Measurements from ENCODE around the gene UBQLN4.

Gene UBQLN4

DNA sequence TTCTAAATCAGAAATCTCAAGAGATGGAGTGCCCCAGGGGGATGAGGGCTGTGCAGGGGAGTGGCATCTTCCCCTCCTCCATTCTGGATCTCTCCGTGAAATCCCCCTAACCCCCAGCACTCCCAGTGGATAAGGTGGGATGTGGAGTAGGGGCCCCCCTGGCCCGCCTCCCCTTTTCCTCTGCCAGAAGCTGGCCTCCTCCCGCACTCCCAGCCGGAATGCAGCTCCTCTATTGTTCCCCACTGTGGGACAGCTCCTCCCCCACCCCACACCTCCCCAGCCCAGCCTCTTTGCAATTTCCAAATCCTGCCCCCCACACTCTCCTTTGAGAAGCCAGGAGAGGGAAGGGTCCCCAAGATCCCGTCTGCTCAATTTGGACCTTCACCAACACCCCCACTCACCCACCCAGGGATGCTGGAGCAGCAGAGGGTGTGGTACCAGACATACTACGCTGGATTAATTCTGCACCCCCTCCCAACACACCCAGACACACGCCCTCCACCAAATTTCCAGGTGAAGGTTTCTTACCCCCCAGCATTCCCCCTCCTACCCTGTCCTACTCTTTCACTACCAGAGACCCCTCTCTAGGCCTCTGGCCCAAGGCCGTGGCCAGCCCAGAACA lies 26.8 kb upstream of the UBQLN4 start:
- Histone ChIP-seq H3K27ac (ENCODE audit: low read length) (no peak overlapping the region), H3K4me3 (ENCODE audit: low read length in 2 of 2) (no peak overlapping the region), H3K36me3 (ENCODE audit: control insufficient read depth in 2 of 2, insufficient read depth in 2 of 2, low read length in 2 of 2) (no peaks in the 10 kb centered on the region), H3K4me1 (ENCODE audit: control insufficient read depth, insufficient read depth, low read length) (peaks cover 29% of the 10 kb centered on the region), H3K9ac (ENCODE audit: low read length in 2 of 2) (no peak overlapping the region), H3K9me3 (ENCODE audit: control insufficient read depth in 2 of 2, low read length in 2 of 2) (no peaks in the 10 kb centered on the region), H3K27me3 (ENCODE audit: control insufficient read depth in 1 of 2, insufficient read depth in 2 of 2, low read length in 2 of 2) (no peaks in the 10 kb centered on the region)

DNA sequence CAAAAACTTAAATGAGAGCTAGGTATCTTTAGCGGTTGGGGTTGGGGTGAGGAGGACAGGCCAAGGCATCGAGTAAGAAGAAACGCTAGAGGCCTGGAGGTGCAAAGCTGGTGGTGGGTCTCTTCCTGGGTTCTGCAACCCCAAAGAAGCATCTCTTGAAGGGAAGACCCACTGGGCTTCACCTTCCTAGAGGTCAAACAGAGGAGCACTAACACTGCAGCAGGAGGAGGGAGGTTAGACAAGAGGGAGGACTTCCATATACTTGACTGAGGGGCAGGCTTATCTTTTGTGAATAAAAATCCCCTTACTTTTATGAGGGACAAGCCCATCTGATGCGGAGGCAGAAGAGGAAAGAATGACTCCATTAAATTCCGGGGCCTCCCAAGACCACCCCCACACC lies 26.2 kb upstream of the UBQLN4 start:
- no peak overlapping the region for H3K4me3 ChIP-seq (ENCODE audit: low read length in 2 of 2)
- no peak overlapping the region for H3K27ac ChIP-seq (ENCODE audit: low read length)
- no peaks in the 10 kb centered on the region for H3K27me3 ChIP-seq (ENCODE audit: control insufficient read depth in 1 of 2, insufficient read depth in 2 of 2, low read length in 2 of 2)
- no peaks in the 10 kb centered on the region for H3K9me3 ChIP-seq (ENCODE audit: control insufficient read depth in 2 of 2, low read length in 2 of 2)
- peaks cover 29% of the 10 kb centered on the region for H3K4me1 ChIP-seq (ENCODE audit: control insufficient read depth, insufficient read depth, low read length)
- no peak overlapping the region for H3K9ac ChIP-seq (ENCODE audit: low read length in 2 of 2)
- H3K36me3 ChIP-seq (ENCODE audit: control insufficient read depth in 2 of 2, insufficient read depth in 2 of 2, low read length in 2 of 2): no peaks in the 10 kb centered on the region

DNA sequence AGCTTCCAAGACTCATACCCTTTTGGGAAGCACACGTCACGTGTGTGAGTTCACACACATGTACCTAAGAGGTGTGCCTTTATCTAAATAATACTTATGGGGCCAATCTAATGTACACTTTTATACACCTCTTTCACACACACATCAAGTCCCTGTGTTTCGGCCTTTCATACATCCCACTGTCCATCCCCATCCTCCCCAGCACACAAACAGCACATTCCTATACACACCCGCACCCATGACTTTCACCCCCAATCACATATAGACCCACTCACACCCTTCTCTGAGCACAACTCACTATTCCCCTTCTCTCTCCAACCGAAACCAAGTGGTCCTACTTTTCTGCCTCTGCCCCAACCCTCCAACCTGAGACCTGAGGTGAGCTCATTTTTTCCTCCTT lies 25.1 kb upstream of the UBQLN4 start:
- H3K36me3 ChIP-seq (ENCODE audit: control insufficient read depth in 2 of 2, insufficient read depth in 2 of 2, low read length in 2 of 2): no peaks in the 10 kb centered on the region
- H3K9ac ChIP-seq (ENCODE audit: low read length in 2 of 2): no peak overlapping the region
- H3K9me3 ChIP-seq (ENCODE audit: control insufficient read depth in 2 of 2, low read length in 2 of 2): no peaks in the 10 kb centered on the region
- peaks cover 26% of the 10 kb centered on the region for H3K4me1 ChIP-seq (ENCODE audit: control insufficient read depth, insufficient read depth, low read length)
- H3K27me3 ChIP-seq (ENCODE audit: control insufficient read depth in 1 of 2, insufficient read depth in 2 of 2, low read length in 2 of 2): no peaks in the 10 kb centered on the region
- no peak overlapping the region for H3K27ac ChIP-seq (ENCODE audit: low read length)
- no peak overlapping the region for H3K4me3 ChIP-seq (ENCODE audit: low read length in 2 of 2)

DNA sequence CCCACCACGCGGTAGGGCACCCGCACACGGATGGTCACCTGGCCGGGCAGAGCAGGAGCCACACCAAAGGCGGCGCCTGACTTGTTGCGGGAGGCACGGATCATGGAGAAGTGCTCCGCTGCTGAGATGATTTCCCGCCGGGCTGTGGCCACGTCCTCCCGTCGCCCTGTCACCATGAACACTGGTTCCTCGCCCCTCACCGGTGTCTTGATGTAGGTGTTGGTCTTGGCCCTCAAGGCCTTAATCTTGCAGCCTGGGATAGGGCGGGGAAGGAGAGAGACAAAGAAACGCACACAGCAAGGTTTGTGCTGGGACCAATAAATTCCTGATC lies 23.8 kb upstream of the UBQLN4 start:
- Histone ChIP-seq H3K9me3 (ENCODE audit: control insufficient read depth in 2 of 2, low read length in 2 of 2) (no peaks in the 10 kb centered on the region), H3K27ac (ENCODE audit: low read length) (no peak overlapping the region), H3K4me3 (ENCODE audit: low read length in 2 of 2) (peak overlapping the region; percentile 68 to 75), H3K27me3 (ENCODE audit: control insufficient read depth in 1 of 2, insufficient read depth in 2 of 2, low read length in 2 of 2) (peaks cover 0 to under 1% of the 10 kb centered on the region in 2 donors), H3K36me3 (ENCODE audit: control insufficient read depth in 2 of 2, insufficient read depth in 2 of 2, low read length in 2 of 2) (no peaks in the 10 kb centered on the region), H3K9ac (ENCODE audit: low read length in 2 of 2) (peak overlapping the region in 1 of 2 donors; percentile 39), H3K4me1 (ENCODE audit: control insufficient read depth, insufficient read depth, low read length) (peaks cover 20% of the 10 kb centered on the region)

DNA sequence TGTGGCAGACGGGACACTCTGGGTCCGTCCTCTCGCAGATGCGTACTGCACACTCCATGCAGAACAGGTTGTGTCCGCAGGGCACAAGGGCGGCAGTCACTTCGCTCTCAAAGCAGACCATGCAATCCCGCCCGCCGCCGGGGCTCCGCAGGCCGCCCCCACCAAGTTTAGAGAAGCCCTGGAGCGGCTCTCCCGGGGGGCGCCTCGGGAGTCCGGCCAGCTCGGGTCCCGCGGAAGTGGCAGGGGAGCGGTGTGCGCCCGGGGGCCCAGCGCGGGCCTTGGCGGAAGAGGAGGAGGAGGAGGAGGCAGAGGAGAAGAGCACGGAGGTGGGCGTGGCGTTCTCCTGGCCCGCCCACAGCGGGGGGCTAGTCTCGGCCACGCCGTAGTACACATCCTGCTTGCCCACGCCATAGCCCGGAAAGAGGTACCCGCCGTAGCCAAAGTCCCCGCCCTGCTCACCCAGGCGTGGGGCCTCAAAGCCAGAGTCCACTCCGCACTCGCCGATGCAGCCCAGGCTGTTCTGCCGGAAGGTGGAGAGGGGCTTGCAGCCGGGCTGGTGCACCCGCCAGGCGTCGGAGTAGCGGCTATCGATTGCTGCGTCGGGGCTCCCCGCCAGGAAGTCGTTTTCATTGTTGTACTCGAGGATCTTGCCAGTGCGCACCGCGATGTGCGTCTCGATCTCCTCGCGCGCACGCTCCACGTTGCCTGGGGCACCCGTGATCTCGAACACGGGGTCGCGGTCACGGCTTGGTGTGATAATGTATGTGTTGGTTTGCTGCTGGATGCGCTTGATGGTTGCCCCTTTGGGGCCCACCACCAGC lies 23.2 kb upstream of the UBQLN4 start:
- H3K4me3 ChIP-seq (ENCODE audit: low read length in 2 of 2): peak overlapping the region; percentile 68 to 75
- H3K27ac ChIP-seq (ENCODE audit: low read length): peak overlapping the region; percentile 41
- peaks cover 0 to 2% of the 10 kb centered on the region in 2 donors for H3K27me3 ChIP-seq (ENCODE audit: control insufficient read depth in 1 of 2, insufficient read depth in 2 of 2, low read length in 2 of 2)

GRCh38 chr1:156075775-156076204 lies 22.2 kb upstream of the UBQLN4 start:
- peak overlapping the region in 1 of 2 donors; percentile 39 for H3K9ac ChIP-seq (ENCODE audit: low read length in 2 of 2)

More for the DNA sequence above, 23.2 kb upstream of the UBQLN4 start:
- peak overlapping the region; percentile 36 to 39 for H3K9ac ChIP-seq (ENCODE audit: low read length in 2 of 2)
- H3K36me3 ChIP-seq (ENCODE audit: control insufficient read depth in 2 of 2, insufficient read depth in 2 of 2, low read length in 2 of 2): no peaks in the 10 kb centered on the region
- no peaks in the 10 kb centered on the region for H3K9me3 ChIP-seq (ENCODE audit: control insufficient read depth in 2 of 2, low read length in 2 of 2)
- peaks cover 20% of the 10 kb centered on the region for H3K4me1 ChIP-seq (ENCODE audit: control insufficient read depth, insufficient read depth, low read length)

DNA sequence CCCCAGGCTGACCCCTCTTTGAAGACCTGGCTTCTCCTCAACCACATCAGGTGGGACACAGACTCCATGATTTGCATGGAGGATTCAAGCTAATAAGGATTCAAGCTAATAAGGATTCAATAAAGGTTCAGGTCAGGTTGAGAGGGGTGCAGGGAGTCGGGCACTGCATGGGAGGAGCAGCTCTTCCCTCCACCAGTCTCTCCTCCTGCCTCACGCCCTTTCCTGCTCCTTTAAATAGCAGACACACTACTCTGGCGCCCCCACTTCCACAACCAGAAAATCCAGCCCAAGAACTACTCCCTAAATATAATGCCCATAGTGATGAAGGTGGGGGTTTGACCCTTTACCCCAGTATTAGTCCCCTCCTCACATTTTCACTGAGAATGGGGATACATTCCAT lies 21.6 kb upstream of the UBQLN4 start:
- H3K9me3 ChIP-seq (ENCODE audit: control insufficient read depth in 2 of 2, low read length in 2 of 2): no peaks in the 10 kb centered on the region
- peaks cover 0 to 3% of the 10 kb centered on the region in 2 donors for H3K27me3 ChIP-seq (ENCODE audit: control insufficient read depth in 1 of 2, insufficient read depth in 2 of 2, low read length in 2 of 2)
- H3K9ac ChIP-seq (ENCODE audit: low read length in 2 of 2): no peak overlapping the region
- H3K36me3 ChIP-seq (ENCODE audit: control insufficient read depth in 2 of 2, insufficient read depth in 2 of 2, low read length in 2 of 2): no peaks in the 10 kb centered on the region
- H3K27ac ChIP-seq (ENCODE audit: low read length): no peak overlapping the region
- H3K4me3 ChIP-seq (ENCODE audit: low read length in 2 of 2): no peak overlapping the region
- H3K4me1 ChIP-seq (ENCODE audit: control insufficient read depth, insufficient read depth, low read length): peaks cover 16% of the 10 kb centered on the region

More at GRCh38 chr1:156075775-156076204, 22.2 kb upstream of the UBQLN4 start:
- Histone ChIP-seq H3K9me3 (ENCODE audit: control insufficient read depth in 2 of 2, low read length in 2 of 2) (no peaks in the 10 kb centered on the region), H3K4me1 (ENCODE audit: control insufficient read depth, insufficient read depth, low read length) (peaks cover 16% of the 10 kb centered on the region), H3K4me3 (ENCODE audit: low read length in 2 of 2) (peak overlapping the region; percentile 68 to 75), H3K27me3 (ENCODE audit: control insufficient read depth in 1 of 2, insufficient read depth in 2 of 2, low read length in 2 of 2) (peaks cover 0 to 2% of the 10 kb centered on the region in 2 donors), H3K27ac (ENCODE audit: low read length) (no peak overlapping the region), H3K36me3 (ENCODE audit: control insufficient read depth in 2 of 2, insufficient read depth in 2 of 2, low read length in 2 of 2) (no peaks in the 10 kb centered on the region)

DNA sequence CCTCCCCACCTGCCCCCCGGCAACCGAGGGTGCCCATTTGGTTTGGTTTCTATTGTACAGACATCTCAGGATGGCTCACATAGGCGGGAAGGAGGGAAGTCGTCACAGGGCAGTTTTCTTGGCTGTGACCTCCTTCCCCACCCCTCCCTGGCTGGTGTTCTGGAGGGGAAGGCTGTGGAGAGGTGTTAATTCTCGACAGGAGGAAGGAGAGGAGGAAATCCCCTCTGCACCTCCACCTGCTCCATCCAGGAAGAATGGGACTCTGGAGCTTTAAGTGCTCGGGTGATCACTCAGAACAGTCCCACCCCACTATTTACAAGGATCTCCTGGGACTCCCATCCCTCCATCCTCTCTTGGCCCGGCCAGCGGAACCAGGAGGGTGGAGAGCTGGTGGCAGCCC lies 21.1 kb upstream of the UBQLN4 start:
- Histone ChIP-seq H3K4me3 (ENCODE audit: low read length in 2 of 2) (no peak overlapping the region), H3K27me3 (ENCODE audit: control insufficient read depth in 1 of 2, insufficient read depth in 2 of 2, low read length in 2 of 2) (peaks cover 0 to 5% of the 10 kb centered on the region in 2 donors), H3K4me1 (ENCODE audit: control insufficient read depth, insufficient read depth, low read length) (peaks cover 16% of the 10 kb centered on the region), H3K27ac (ENCODE audit: low read length) (no peak overlapping the region), H3K9ac (ENCODE audit: low read length in 2 of 2) (no peak overlapping the region), H3K9me3 (ENCODE audit: control insufficient read depth in 2 of 2, low read length in 2 of 2) (no peaks in the 10 kb centered on the region), H3K36me3 (ENCODE audit: control insufficient read depth in 2 of 2, insufficient read depth in 2 of 2, low read length in 2 of 2) (no peaks in the 10 kb centered on the region)

- Histone ChIP-seq H3K4me3 (ENCODE audit: low read length in 2 of 2) (no peak overlapping the region), H3K27ac (ENCODE audit: low read length) (no peak overlapping the region), H3K27me3 (ENCODE audit: control insufficient read depth in 1 of 2, insufficient read depth in 2 of 2, low read length in 2 of 2) (peaks cover 0 to 5% of the 10 kb centered on the region in 2 donors), H3K9ac (ENCODE audit: low read length in 2 of 2) (no peak overlapping the region), H3K36me3 (ENCODE audit: control insufficient read depth in 2 of 2, insufficient read depth in 2 of 2, low read length in 2 of 2) (no peaks in the 10 kb centered on the region), H3K9me3 (ENCODE audit: control insufficient read depth in 2 of 2, low read length in 2 of 2) (no peaks in the 10 kb centered on the region), H3K4me1 (ENCODE audit: control insufficient read depth, insufficient read depth, low read length) (peaks cover 16% of the 10 kb centered on the region)
These were observed 20.1 kb upstream of the UBQLN4 start for GRCh38 chr1:156073740-156074139.

DNA sequence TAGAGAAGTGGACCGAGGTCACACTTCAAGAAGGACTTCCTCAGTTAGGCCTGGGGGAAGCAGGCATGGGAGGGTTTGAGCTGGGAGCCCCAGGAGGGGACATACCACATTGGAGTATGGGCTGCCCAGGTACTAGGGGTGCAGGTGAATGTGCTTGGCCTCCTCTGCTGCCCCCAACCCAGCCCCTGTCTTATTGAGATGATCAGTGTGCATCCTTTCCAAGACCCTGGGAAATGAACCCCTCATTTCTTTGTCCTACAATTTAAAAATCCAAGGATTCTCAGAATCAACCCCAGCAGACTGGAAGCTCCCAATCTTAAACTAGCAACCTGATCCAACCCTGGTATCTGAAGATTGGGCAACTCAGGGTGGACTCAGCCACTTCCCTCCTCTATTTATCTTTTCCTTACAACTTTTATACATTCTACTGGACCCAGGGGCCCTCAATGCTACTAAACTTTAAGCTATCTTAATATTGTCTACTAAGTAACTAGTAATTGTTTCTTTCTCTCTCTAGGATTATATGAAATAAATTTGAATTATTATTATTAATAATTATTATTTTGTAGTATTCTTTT lies 19.6 kb upstream of the UBQLN4 start:
- H3K27me3 ChIP-seq (ENCODE audit: control insufficient read depth in 1 of 2, insufficient read depth in 2 of 2, low read length in 2 of 2): peaks cover 0 to 5% of the 10 kb centered on the region in 2 donors
- no peaks in the 10 kb centered on the region for H3K36me3 ChIP-seq (ENCODE audit: control insufficient read depth in 2 of 2, insufficient read depth in 2 of 2, low read length in 2 of 2)
- H3K9me3 ChIP-seq (ENCODE audit: control insufficient read depth in 2 of 2, low read length in 2 of 2): no peaks in the 10 kb centered on the region
- no peak overlapping the region for H3K9ac ChIP-seq (ENCODE audit: low read length in 2 of 2)
- H3K4me3 ChIP-seq (ENCODE audit: low read length in 2 of 2): no peak overlapping the region
- H3K4me1 ChIP-seq (ENCODE audit: control insufficient read depth, insufficient read depth, low read length): peaks cover 16% of the 10 kb centered on the region
- no peak overlapping the region for H3K27ac ChIP-seq (ENCODE audit: low read length)
